ENCODE results near the gene YTHDF2. TPM values are rescaled to one million over a fixed set of nuclear protein-coding genes. Genes with fewer than 3 reads are reported as not detected.

The YTHDF2 gene
- total RNA-seq, 1 donor from 2014 or later = 81.2 TPM

DNA sequence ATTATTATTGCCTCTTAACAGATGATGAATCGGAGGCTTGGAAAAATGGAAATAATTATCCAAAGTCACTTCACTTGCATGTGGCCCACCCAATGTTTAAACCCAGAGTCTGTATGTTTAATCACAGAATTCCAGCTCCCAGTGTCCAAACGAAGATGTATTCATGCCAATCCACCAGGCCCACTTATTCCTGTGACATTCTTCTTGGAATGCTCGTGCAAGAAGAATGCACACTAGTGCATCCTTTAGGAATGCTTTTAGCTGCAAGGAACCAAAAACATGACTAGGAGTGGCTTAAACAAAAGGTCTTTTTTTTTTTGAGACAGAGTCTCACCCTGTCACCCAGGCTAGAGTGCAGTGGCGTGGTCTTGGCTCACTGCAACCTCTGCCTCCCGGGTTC is 66.3 kb downstream of the YTHDF2 start:
- TF ChIP-seq, protein P1, sequence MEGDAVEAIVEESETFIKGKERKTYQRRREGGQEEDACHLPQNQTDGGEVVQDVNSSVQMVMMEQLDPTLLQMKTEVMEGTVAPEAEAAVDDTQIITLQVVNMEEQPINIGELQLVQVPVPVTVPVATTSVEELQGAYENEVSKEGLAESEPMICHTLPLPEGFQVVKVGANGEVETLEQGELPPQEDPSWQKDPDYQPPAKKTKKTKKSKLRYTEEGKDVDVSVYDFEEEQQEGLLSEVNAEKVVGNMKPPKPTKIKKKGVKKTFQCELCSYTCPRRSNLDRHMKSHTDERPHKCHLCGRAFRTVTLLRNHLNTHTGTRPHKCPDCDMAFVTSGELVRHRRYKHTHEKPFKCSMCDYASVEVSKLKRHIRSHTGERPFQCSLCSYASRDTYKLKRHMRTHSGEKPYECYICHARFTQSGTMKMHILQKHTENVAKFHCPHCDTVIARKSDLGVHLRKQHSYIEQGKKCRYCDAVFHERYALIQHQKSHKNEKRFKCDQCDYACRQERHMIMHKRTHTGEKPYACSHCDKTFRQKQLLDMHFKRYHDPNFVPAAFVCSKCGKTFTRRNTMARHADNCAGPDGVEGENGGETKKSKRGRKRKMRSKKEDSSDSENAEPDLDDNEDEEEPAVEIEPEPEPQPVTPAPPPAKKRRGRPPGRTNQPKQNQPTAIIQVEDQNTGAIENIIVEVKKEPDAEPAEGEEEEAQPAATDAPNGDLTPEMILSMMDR (IDR thresholded peaks at IDR 0.05) = no peak
- Mint-ChIP-seq H3K36me3 (ENCODE audit: low read depth) (no peaks in the 10 kb centered on the region), H3K4me3 (no peak overlapping the region), H3K4me1 (no peaks in the 10 kb centered on the region), H3K27me3 (peaks cover 14% of the 10 kb centered on the region), H3K27ac (no peak overlapping the region), H3K9me3 (no peaks in the 10 kb centered on the region)
- intact Hi-C loops (cut with micrococcal nuclease) = no loop called here
- DNase-seq (no peak), ATAC-seq (ENCODE audit: low read depth) (no peak)
- ChIA-PET POLR2A (no interaction called here), CTCF (no interaction called here)

DNA sequence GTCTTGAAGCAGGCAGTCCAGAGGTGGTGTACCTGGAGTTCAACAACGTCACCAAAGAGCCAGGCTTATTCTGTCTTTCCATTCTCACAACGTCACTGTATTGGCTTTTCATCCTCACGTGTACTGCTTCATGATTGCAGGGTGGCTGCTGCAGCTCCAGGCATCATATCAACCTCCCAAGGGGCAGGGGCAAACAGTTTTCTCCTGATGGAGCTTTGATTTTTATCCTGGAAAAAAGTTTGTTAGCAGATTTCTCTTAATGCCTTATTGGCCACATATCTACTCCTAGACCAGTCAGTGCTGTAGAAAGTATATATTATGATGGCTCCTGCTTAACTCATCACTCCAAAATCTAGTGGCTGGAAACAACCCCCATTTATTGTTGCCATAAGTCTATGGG is 66.9 kb downstream of the YTHDF2 start:
- no peak overlapping the region for H3K27ac Mint-ChIP-seq
- DNase-seq (no peak), ATAC-seq (ENCODE audit: low read depth) (no peak)
- H3K27me3 Mint-ChIP-seq = peaks cover 13% of the 10 kb centered on the region
- POLR2A ChIA-PET = no interaction called here
- no peaks in the 10 kb centered on the region for H3K36me3 Mint-ChIP-seq (ENCODE audit: low read depth)
- no peak overlapping the region for H3K4me3 Mint-ChIP-seq
- H3K9me3 Mint-ChIP-seq = no peaks in the 10 kb centered on the region
- intact Hi-C loops (cut with micrococcal nuclease) = no loop called here
- TF ChIP-seq, protein P1 (IDR thresholded peaks at IDR 0.05) = no peak
- H3K4me1 Mint-ChIP-seq = no peaks in the 10 kb centered on the region
- CTCF ChIA-PET = no interaction called here

DNA sequence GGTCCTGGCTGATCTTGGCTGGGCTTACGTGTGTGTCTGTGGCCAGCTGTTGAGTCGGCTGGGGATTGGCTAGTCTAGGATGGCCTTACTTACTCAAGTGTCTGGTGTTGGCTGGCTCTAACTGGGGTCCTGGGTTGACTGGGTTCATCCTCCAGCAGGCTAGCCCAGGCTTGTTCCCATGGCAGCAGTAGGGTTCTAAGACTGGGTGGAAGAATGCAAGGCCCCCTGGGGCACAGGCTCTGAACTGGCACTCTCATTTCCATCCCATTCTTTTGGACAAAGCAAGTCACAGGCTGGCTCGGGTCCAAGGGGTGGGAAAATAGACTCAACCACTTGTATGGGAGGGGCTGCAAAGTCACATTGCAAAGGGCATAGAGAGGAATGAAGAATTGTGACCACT is 67.3 kb downstream of the YTHDF2 start:
- POLR2A ChIA-PET = no interaction called here
- peaks cover 9% of the 10 kb centered on the region for H3K27me3 Mint-ChIP-seq

DNA sequence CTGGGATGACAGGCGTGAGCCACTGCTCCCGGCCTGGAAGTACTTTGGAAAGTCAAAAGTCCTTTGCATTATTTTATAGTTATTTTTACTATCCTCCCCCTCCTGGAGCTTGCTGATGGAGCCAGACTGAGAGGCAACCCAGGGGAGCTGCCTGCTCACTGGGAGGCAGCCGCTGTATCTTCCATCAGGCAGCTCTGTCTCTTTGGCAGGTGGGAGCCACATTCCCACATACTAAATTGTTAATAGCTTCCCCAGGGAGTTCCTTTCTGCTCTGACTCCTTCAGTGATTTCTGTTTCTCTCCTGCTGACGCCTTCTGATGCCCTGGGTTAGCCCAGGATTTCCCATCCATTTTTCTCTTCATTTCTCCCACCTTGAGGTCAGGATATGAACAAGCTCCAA is 70.3 kb downstream of the YTHDF2 start:
- Mint-ChIP-seq H3K9me3 (no peaks in the 10 kb centered on the region), H3K4me3 (no peak overlapping the region), H3K36me3 (ENCODE audit: low read depth) (no peaks in the 10 kb centered on the region), H3K4me1 (no peaks in the 10 kb centered on the region), H3K27me3 (peaks cover 27% of the 10 kb centered on the region), H3K27ac (no peak overlapping the region)
- ChIA-PET POLR2A (no interaction called here), CTCF (no interaction called here)
- DNase-seq = no peak
- intact Hi-C loops (cut with micrococcal nuclease) = no loop called here
- TF ChIP-seq, protein P1 (IDR thresholded peaks at IDR 0.05) = no peak
- ATAC-seq (ENCODE audit: low read depth) = no peak

More for the DNA sequence above, 67.3 kb downstream of the YTHDF2 start:
- Mint-ChIP-seq H3K27ac (no peak overlapping the region), H3K36me3 (ENCODE audit: low read depth) (no peaks in the 10 kb centered on the region), H3K4me3 (no peak overlapping the region), H3K9me3 (no peaks in the 10 kb centered on the region), H3K4me1 (no peaks in the 10 kb centered on the region)
- ATAC-seq (ENCODE audit: low read depth) (no peak), DNase-seq (no peak)
- CTCF ChIA-PET = no interaction called here
- intact Hi-C loops (cut with micrococcal nuclease) = no loop called here
- TF ChIP-seq, protein P1 (IDR thresholded peaks at IDR 0.05) = no peak

DNA sequence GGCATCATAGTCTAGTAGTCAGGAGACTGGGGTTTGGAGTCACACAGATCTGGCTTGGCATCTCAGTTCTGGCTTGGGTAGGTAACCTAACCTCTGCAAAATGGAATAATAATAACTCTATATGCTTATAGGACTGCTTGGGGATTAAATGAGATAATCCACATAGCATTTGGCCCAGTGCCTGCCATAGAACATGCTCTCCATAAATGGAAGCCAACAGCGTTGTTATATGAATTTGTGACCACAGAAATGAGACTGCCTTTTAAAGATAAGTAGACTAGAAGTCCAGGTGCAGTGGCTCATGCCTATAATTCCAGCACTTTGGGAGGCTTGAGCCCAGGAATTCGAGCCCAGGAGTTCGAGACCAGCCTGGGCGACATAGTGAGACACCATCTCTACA is 71.2 kb downstream of the YTHDF2 start:
- Mint-ChIP-seq H3K36me3 (ENCODE audit: low read depth) (no peaks in the 10 kb centered on the region), H3K4me1 (peaks cover 4% of the 10 kb centered on the region), H3K27ac (no peak overlapping the region), H3K27me3 (peaks cover 31% of the 10 kb centered on the region), H3K9me3 (no peaks in the 10 kb centered on the region), H3K4me3 (no peak overlapping the region)
- CTCF ChIA-PET = no interaction called here
- DNase-seq (no peak), ATAC-seq (ENCODE audit: low read depth) (no peak)
- intact Hi-C loops (cut with micrococcal nuclease) = no loop called here
- TF ChIP-seq, protein P1 (IDR thresholded peaks at IDR 0.05) = no peak
- POLR2A ChIA-PET = no interaction called here
